ENCODE data around the gene SH3TC1. TPM values are rescaled to one million over a fixed set of nuclear protein-coding genes. Genes with fewer than 3 reads are reported as not detected.

Gene SH3TC1
- total RNA-seq, 1 donor from 2014 or later: 23.2 TPM

GRCh38 chr4:8270912-8271815 is 72.1 kb downstream of the SH3TC1 start:
- peaks cover 28% of the 10 kb centered on the region for H3K27me3 Mint-ChIP-seq (ENCODE audit: low read depth)
- H3K9me3 Mint-ChIP-seq: no peaks in the 10 kb centered on the region
- no peak overlapping the region for H3K27ac Mint-ChIP-seq
- no peaks in the 10 kb centered on the region for H3K36me3 Mint-ChIP-seq
- DNase-seq (ENCODE audit: low spot score in 2 of 2, unreplicated experiment in 2 of 2): no peak
- H3K4me1 Mint-ChIP-seq: peaks cover 47% of the 10 kb centered on the region
- H3K4me3 Mint-ChIP-seq: peak overlapping the region; percentile 53
- TF ChIP-seq, protein P1, sequence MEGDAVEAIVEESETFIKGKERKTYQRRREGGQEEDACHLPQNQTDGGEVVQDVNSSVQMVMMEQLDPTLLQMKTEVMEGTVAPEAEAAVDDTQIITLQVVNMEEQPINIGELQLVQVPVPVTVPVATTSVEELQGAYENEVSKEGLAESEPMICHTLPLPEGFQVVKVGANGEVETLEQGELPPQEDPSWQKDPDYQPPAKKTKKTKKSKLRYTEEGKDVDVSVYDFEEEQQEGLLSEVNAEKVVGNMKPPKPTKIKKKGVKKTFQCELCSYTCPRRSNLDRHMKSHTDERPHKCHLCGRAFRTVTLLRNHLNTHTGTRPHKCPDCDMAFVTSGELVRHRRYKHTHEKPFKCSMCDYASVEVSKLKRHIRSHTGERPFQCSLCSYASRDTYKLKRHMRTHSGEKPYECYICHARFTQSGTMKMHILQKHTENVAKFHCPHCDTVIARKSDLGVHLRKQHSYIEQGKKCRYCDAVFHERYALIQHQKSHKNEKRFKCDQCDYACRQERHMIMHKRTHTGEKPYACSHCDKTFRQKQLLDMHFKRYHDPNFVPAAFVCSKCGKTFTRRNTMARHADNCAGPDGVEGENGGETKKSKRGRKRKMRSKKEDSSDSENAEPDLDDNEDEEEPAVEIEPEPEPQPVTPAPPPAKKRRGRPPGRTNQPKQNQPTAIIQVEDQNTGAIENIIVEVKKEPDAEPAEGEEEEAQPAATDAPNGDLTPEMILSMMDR (IDR thresholded peaks at IDR 0.05; ENCODE audit: unreplicated experiment): no peak

DNA sequence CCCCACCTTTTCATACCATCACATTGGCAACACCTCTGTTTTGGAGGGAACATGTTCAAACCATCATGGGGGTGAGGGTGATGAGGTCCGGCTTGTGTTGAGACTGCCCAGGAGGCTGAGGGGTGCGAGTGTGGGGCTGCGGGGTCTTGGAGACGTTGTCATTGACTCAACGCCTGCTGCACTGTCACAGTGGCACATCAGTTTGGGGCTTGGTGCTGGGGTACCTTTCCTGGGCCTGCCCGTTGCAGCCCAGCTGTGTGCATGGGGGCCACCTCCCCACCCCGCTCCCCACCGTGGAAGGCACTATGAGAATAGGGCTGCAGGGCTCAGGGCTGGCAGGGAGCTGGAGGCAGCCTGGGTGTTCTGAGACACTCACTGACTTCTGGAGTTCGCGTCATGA is 72.7 kb downstream of the SH3TC1 start:
- H3K4me1 Mint-ChIP-seq: peaks cover 45% of the 10 kb centered on the region
- no peaks in the 10 kb centered on the region for H3K9me3 Mint-ChIP-seq
- no peak for DNase-seq (ENCODE audit: low spot score in 2 of 2, unreplicated experiment in 2 of 2)
- TF ChIP-seq, protein P1 (IDR thresholded peaks at IDR 0.05; ENCODE audit: unreplicated experiment): no peak
- peak overlapping the region; percentile 53 for H3K4me3 Mint-ChIP-seq
- peaks cover 28% of the 10 kb centered on the region for H3K27me3 Mint-ChIP-seq (ENCODE audit: low read depth)
- no peak overlapping the region for H3K27ac Mint-ChIP-seq
- H3K36me3 Mint-ChIP-seq: no peaks in the 10 kb centered on the region

DNA sequence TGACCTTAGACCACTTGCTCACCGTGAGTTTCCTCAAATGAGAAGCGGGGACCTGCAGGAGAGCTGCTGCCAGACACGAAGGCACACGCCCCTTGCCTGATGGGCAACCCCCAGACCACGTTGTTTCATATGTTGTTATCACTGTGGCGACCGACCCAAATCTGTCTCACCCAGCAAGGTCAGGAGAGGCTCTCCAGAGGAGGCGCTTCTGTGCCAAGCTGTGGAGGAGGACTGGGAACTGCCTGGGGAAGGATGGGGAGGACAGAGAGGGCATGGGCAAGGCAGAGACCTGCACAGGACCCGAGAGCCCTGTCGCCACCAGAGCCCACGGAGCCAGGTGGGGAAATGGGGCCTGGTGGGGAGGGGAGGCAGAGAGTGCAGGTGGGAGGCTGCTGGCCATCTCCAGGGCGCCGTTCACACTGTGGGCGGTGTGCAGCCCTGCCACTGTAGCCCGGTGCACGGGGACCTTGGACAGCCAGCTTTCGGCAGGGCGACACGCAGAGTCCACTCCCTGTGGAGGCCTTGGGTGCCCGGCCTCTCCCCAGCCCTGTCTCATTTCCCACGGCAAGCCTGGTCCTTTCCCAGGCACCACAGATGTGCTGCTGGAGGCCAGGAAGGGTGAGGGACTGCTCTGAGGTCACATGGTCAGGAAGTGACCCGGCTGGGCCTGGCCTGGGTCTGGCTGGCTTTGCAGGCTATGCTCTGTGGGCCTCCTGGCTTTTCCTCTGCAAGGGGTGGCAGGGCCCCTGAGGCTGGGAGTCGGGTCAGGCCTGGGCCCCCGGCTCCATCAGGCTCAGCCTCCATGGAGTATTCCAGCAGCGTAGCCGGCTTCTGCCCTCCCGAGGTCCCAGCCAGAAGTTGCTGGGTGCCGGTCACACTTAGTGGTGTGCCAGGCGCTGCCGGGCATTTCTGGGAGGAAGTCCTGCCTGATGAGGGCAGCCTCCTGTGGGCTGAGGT is 73.7 kb downstream of the SH3TC1 start:
- Mint-ChIP-seq H3K27ac (peak overlapping the region; percentile 16), H3K9me3 (no peaks in the 10 kb centered on the region), H3K4me1 (peaks cover 41% of the 10 kb centered on the region), H3K4me3 (no peak overlapping the region), H3K36me3 (no peaks in the 10 kb centered on the region), H3K27me3 (ENCODE audit: low read depth) (peaks cover 28% of the 10 kb centered on the region)
- no peak for DNase-seq (ENCODE audit: low spot score in 2 of 2, unreplicated experiment in 2 of 2)
- TF ChIP-seq, protein P1 (IDR thresholded peaks at IDR 0.05; ENCODE audit: unreplicated experiment): no peak

DNA sequence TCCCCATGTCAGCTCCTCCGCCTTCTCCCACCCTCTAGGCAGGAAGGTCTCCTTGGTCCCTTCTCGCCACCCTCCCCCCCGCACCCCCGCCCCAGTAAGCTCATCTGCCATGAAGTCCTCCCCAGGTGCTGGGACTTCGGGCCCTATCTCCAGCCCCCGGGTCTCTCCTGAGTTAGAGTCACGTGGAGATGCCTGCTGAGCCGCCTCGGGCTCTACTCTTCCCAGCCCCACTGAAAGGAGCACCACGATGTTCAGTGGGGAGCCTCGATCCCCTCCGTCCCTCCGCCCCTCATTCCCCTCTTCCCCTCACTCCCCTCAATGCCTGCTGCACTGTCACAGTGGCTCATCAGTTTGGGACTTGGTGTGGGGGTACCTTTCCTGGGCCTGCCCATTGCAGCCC is 74.4 kb downstream of the SH3TC1 start:
- Mint-ChIP-seq H3K27me3 (ENCODE audit: low read depth) (peaks cover 28% of the 10 kb centered on the region), H3K4me1 (peaks cover 45% of the 10 kb centered on the region), H3K36me3 (no peaks in the 10 kb centered on the region), H3K9me3 (no peaks in the 10 kb centered on the region), H3K27ac (no peak overlapping the region), H3K4me3 (no peak overlapping the region)
- TF ChIP-seq, protein P1 (IDR thresholded peaks at IDR 0.05; ENCODE audit: unreplicated experiment): no peak
- no peak for DNase-seq (ENCODE audit: low spot score in 2 of 2, unreplicated experiment in 2 of 2)

DNA sequence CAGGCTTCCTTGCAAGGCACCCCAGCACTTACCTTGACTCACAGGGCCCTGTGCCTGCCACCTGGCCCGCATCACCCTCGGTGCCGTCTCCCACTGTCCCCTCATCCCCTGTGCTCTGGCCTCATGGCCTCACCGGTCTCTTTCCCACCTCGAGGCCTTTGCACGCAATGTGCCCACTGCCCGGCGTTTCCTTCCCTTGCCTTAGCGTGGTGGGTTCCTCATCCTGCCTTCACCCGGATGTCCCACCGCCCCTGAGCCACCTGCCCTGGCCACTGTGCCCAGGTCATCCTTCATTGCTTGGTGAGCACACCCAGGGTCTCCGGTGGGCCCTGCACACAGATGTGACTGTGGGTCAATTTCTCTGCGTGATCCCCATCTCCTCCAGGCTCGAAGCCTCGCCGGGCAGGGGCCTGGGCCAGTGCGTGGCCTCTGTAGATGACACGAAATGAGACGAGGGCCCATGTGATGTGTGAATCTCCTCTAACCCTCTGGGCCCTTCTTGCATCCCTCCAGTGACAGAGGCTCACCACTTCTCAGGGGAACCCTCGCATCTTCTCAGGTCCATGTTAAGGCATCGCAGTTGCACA is 75.1 kb downstream of the SH3TC1 start:
- no peaks in the 10 kb centered on the region for H3K9me3 Mint-ChIP-seq
- H3K36me3 Mint-ChIP-seq: no peaks in the 10 kb centered on the region
- H3K27me3 Mint-ChIP-seq (ENCODE audit: low read depth): peaks cover 20% of the 10 kb centered on the region
- DNase-seq (ENCODE audit: low spot score in 2 of 2, unreplicated experiment in 2 of 2): no peak
- H3K4me3 Mint-ChIP-seq: no peak overlapping the region
- TF ChIP-seq, protein P1 (IDR thresholded peaks at IDR 0.05; ENCODE audit: unreplicated experiment): no peak
- peaks cover 44% of the 10 kb centered on the region for H3K4me1 Mint-ChIP-seq
- peak overlapping the region; percentile 82 for H3K27ac Mint-ChIP-seq
